ENCODE data around the gene FCHSD2. TPM values are rescaled to one million over a fixed set of nuclear protein-coding genes. Genes with fewer than 3 reads are reported as not detected.
A peak's percentile ranks its signal among the peaks of the same experiment; 100 is the strongest.

Gene FCHSD2
- total RNA-seq, 4 donors from 2014 or later: 6.7 to 95.7 (median 10.2) TPM

- DNase-seq: peak in 1 of 3 donors; percentile 43
- no peaks in the 10 kb centered on the region for H3K9me3 ChIP-seq
- H3K4me3 ChIP-seq: no peak overlapping the region
- H3K4me1 ChIP-seq: peaks cover 0 to 43% (median 18%) of the 10 kb centered on the region in 4 donors
- no peaks in the 10 kb centered on the region for H3K27me3 ChIP-seq
- H3K36me3 ChIP-seq: no peaks in the 10 kb centered on the region
- peak overlapping the region in 2 of 4 donors; percentile 3 to 21 for H3K27ac ChIP-seq
- TF ChIP-seq POLR2A (IDR thresholded peaks at IDR 0.05) (no peak), CTCF (IDR thresholded peaks at IDR 0.05) (no peak)
Measured at GRCh38 chr11:73147771-73148681, 5.9 kb upstream of the FCHSD2 start.

DNA sequence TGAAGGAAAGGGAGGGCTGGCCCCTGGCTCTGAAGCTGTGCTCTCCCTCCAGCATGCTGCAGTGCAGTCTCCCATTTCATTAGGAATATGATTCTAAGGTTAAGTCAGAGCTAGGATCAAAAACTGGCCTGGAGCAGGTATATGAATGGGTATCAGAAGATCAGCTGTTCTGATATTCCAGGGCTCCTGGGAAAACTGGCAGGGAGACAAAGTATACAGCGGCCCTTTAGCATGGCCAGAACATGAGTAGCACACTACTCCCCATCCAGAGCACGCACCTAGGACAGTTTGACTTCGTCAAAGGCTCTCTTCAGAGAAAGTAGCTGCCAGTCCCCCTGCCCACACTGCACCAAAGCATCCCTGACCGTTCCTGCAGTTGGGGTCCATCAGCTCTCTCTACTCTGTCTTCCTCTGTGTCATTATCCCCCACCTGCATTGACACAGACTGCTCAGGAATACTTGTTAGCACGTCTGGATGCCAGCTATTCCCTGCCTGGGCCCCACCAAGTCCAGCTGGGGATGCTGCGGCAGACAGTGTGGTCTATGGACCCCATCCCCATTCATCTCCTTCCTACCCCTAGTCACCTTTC, 4.0 kb upstream of the FCHSD2 start:
- TF ChIP-seq CTCF (IDR thresholded peaks at IDR 0.05) (no peak), POLR2A (IDR thresholded peaks at IDR 0.05) (no peak)
- peak overlapping the region in 1 of 4 donors; percentile 98 for H3K27ac ChIP-seq
- peak in 1 of 3 donors; percentile 4 for DNase-seq
- H3K36me3 ChIP-seq: no peaks in the 10 kb centered on the region
- H3K9me3 ChIP-seq: no peaks in the 10 kb centered on the region
- no peaks in the 10 kb centered on the region for H3K27me3 ChIP-seq
- H3K4me1 ChIP-seq: peaks cover 0 to 26% (median 9%) of the 10 kb centered on the region in 4 donors
- no peak overlapping the region for H3K4me3 ChIP-seq

- peak overlapping the region; percentile 82 to 94 (median 88) for H3K4me3 ChIP-seq
- no peaks in the 10 kb centered on the region for H3K27me3 ChIP-seq
- H3K27ac ChIP-seq: peak overlapping the region; percentile 90 to 99 (median 96)
- DNase-seq: peak in 1 of 3 donors; percentile 58
- peaks cover 0 to 33% (median 18%) of the 10 kb centered on the region in 4 donors for H3K4me1 ChIP-seq
- H3K36me3 ChIP-seq: no peaks in the 10 kb centered on the region
- no peaks in the 10 kb centered on the region for H3K9me3 ChIP-seq
- TF ChIP-seq POLR2A (IDR thresholded peaks at IDR 0.05) (no peak), CTCF (IDR thresholded peaks at IDR 0.05) (no peak)
Measured at GRCh38 chr11:73143126-73143838, 1.2 kb upstream of the FCHSD2 start.

DNA sequence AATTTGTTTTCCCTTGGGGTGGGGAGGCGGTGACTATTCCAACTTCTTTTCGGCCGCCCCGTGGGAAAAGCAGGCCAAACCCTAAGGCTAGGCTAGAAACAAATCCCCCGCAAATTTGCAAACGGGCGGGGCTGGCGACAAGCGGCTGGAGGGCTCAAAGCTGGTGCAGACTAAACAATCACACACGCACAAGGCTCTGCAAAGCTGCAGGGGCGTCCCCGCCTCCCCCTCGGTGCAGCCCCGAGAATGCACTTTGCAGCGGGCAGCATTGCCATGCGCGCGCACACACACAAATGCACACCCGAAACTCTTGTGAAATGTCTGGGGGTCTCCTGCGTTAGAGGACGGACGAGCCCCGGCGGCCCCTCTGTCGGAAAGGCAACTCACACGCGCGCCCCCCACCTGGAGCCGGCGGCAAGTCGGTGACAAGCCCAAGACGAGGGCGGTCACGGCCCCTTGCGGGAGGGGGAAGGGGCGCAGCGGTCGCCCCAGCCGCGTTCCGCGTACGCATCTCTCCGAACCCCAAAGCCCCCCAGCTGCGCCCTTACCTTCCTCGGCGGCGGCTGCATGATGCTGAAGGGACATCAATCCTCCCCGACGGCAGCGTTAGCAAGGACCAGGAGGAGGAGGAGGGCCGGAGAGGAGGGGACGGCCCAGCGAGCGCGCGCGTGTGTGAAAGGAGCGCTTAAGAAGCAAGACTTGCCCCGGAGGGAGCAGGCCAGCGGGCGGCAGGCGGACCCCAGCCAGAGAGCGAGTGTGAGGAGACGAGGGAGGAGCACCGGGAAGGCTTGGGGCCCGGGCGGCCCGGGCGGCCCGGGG, 600 bp downstream of the FCHSD2 start:
- Histone ChIP-seq H3K4me1 (peaks cover 0 to 35% (median 11%) of the 10 kb centered on the region in 4 donors), H3K27me3 (no peaks in the 10 kb centered on the region), H3K4me3 (peak overlapping the region; percentile 82 to 94 (median 88)), H3K36me3 (no peaks in the 10 kb centered on the region), H3K27ac (peak overlapping the region; percentile 90 to 99 (median 96)), H3K9me3 (no peaks in the 10 kb centered on the region)
- TF ChIP-seq CTCF (IDR thresholded peaks at IDR 0.05): peak in 1 of 6 experiments; percentile 4
- TF ChIP-seq POLR2A (IDR thresholded peaks at IDR 0.05): peak in 1 of 2 donors; percentile 10
- peak; percentile 63 to 84 (median 82) for DNase-seq

GRCh38 chr11:73141031-73141308, 1.1 kb downstream of the FCHSD2 start:
- peak; percentile 48 to 58 (median 55) for DNase-seq
- Histone ChIP-seq H3K4me1 (peaks cover 0 to 35% (median 11%) of the 10 kb centered on the region in 4 donors), H3K27ac (peak overlapping the region; percentile 90 to 99 (median 96)), H3K4me3 (peak overlapping the region; percentile 82 to 94 (median 88)), H3K36me3 (no peaks in the 10 kb centered on the region), H3K9me3 (no peaks in the 10 kb centered on the region), H3K27me3 (no peaks in the 10 kb centered on the region)
- TF ChIP-seq POLR2A (IDR thresholded peaks at IDR 0.05) (no peak), CTCF (IDR thresholded peaks at IDR 0.05) (no peak)
